A549 treated with AZD2906 at 1 μM for 4 hours (cell line): ENCODE data around the gene CYP2J2. TPM values are rescaled to one million over a fixed set of nuclear protein-coding genes. Genes with fewer than 3 reads are reported as not detected.

Experiments used
- total RNA-seq: library from RNA; stranded (reverse); fragments of 200-300 nt; extraction: Qiagen RNA extraction; gene quantifications from 5 replicates; pipeline ENCODE4 v1.2.3, GENCODE V29; 2022

Gene CYP2J2
- 0.03 to 0.11 TPM (median 0.06 TPM) in 4 of 5 replicates, not detected in the other for total RNA-seq

GRCh38 chr1:59926381-59927123 is at the start of gene CYP2J2:
Gene CYP2J2 (minus strand): TSS chr1:59926773. CDS start chr1:59926746, 27 bp downstream.

Other genes with a start within 250 kb of the CYP2J2 start
- gene HOOK1, start 111.8 kb downstream of the CYP2J2 start, total RNA-seq, result 0.16 to 1.0 TPM (median 0.22 TPM) in 5 replicates
- not detected in 5 replicates for gene C1orf87, start 147.0 kb upstream of the CYP2J2 start, total RNA-seq